IMR-90 (cell line): Measurements from ENCODE around the gene TKFC. TPM values are rescaled to one million over a fixed set of nuclear protein-coding genes. Genes with fewer than 3 reads are reported as not detected.

Experiments used
- ATAC-seq: fragments of 200-7000 bp; cut with Tn5 transposase; 2 replicates; pipeline ENCODE4 v1.9.1; 2020; ENCODE audit warnings: low read depth, mild to moderate bottlenecking, moderate library complexity
- BruUV-seq: library from RNA; stranded (reverse); fragments of 400-500 nt; replicated peaks from 2 replicates; lab custom pipeline; 2021; lab: Mats Ljungman, UMichigan
- CTCF ChIA-PET: fragments of 300-600 bp; formaldehyde crosslinking; extraction: SDS; loops from one replicate; lab custom pipeline; 2021; ENCODE audit warnings: antibody characterized with exemption; lab: Yijun Ruan, JAX
- POLR2A ChIA-PET: fragments of 300-600 bp; sonication (Branson Sonifier 250); formaldehyde crosslinking; loops from one replicate; lab custom pipeline; 2022; ENCODE audit warnings: antibody characterized with exemption; ENCODE audit not compliant: unreplicated experiment; lab: Charles Lee
- DNase-seq: peaks from one replicate; pipeline ENCODE4 v3.0.0; 2013
- H2AFZ ChIP-seq: replicated peaks from 2 replicates; pipeline ENCODE3; 2013; ENCODE audit warnings: low read length, mild to moderate bottlenecking; ENCODE audit not compliant: poor library complexity
- H2AK5ac ChIP-seq: 2 replicates; pipeline ENCODE4 v1.6.1; 2013; ENCODE audit warnings: low read depth, low read length, inconsistent platforms
- H2AK9ac ChIP-seq: replicated peaks from 2 replicates; pipeline ENCODE3; 2013; ENCODE audit warnings: mild to moderate bottlenecking, low read depth, low read length, moderate library complexity; ENCODE audit not compliant: poor library complexity
- H2BK120ac ChIP-seq: 2 replicates; pipeline ENCODE4 v1.6.1; 2013; ENCODE audit warnings: low read depth, low read length, inconsistent platforms
- H2BK15ac ChIP-seq: 3 replicates; pipeline ENCODE4 v1.6.1; 2013; ENCODE audit warnings: low read depth, low read length, inconsistent platforms
- H2BK20ac ChIP-seq: 2 replicates; pipeline ENCODE4 v1.6.1; 2013; ENCODE audit warnings: low read depth, mild to moderate bottlenecking, inconsistent platforms, low read length, moderate library complexity
- H2BK5ac ChIP-seq: 2 replicates; pipeline ENCODE4 v1.6.1; 2013; ENCODE audit warnings: mild to moderate bottlenecking, low read depth, low read length, inconsistent platforms; ENCODE audit not compliant: poor library complexity, severe bottlenecking
- H3K14ac ChIP-seq: replicated peaks from 2 replicates; pipeline ENCODE4 v1.6.1; 2013; ENCODE audit warnings: low read depth, low read length, inconsistent platforms
- H3K18ac ChIP-seq: 2 replicates; pipeline ENCODE4 v1.6.1; 2013; ENCODE audit warnings: low read depth, low read length, control low read depth
- H3K23ac ChIP-seq: 2 replicates; pipeline ENCODE4 v1.6.1; 2013; ENCODE audit warnings: low read depth, low read length, inconsistent platforms
- H3K27ac ChIP-seq: 2 replicates; pipeline ENCODE4 v1.5.1; 2013; ENCODE audit warnings: mild to moderate bottlenecking, control low read depth, low read length; ENCODE audit not compliant: insufficient read depth
- H3K27me3 ChIP-seq: 2 replicates; pipeline ENCODE4 v1.6.1; 2013; ENCODE audit warnings: low read length; ENCODE audit not compliant: control insufficient read depth, insufficient read depth
- H3K36me3 ChIP-seq: 2 replicates; pipeline ENCODE4 v1.6.1; 2013; ENCODE audit warnings: low read length, mixed read lengths; ENCODE audit not compliant: control insufficient read depth, insufficient read depth
- H3K4ac ChIP-seq: 2 replicates; pipeline ENCODE4 v1.6.1; 2013; ENCODE audit warnings: low read depth, low read length, inconsistent platforms
- H3K4me1 ChIP-seq: 2 replicates; pipeline ENCODE4 v1.6.1; 2013; ENCODE audit warnings: low read length, mixed read lengths; ENCODE audit not compliant: control insufficient read depth, insufficient read depth
- H3K4me2 ChIP-seq: 2 replicates; pipeline ENCODE4 v1.6.1; 2013; ENCODE audit warnings: low read depth, mild to moderate bottlenecking, control low read depth, low read length, moderate library complexity
- H3K4me3 ChIP-seq: 2 replicates; pipeline ENCODE4 v1.5.1; 2013; ENCODE audit warnings: low read depth, mild to moderate bottlenecking, control low read depth, low read length, moderate library complexity; ENCODE audit not compliant: insufficient read depth
- H3K56ac ChIP-seq: 2 replicates; pipeline ENCODE4 v1.6.1; 2013; ENCODE audit warnings: low read length, inconsistent platforms; ENCODE audit not compliant: insufficient read depth; ENCODE audit errors: extremely low read depth
- H3K79me1 ChIP-seq, 2 experiments: 2 replicates each; pipeline ENCODE4 v1.6.1; 2013; ENCODE audit warnings: low read length in 2 of 2, inconsistent platforms in 1 of 2, low read depth in 1 of 2
- H3K9ac ChIP-seq: 2 replicates; pipeline ENCODE4 v1.6.1; 2013; ENCODE audit warnings: low read depth, low read length, control low read depth
- H3K9me1 ChIP-seq: 2 replicates; pipeline ENCODE4 v1.6.1; 2013; ENCODE audit warnings: low read length, inconsistent platforms; ENCODE audit not compliant: insufficient read depth
- H3K9me3 ChIP-seq: 2 replicates; pipeline ENCODE4 v1.6.1; 2013; ENCODE audit warnings: low read length; ENCODE audit not compliant: control insufficient read depth, insufficient read depth
- H4K20me1 ChIP-seq: 2 replicates; pipeline ENCODE4 v1.6.1; 2013; ENCODE audit warnings: low read length, inconsistent platforms; ENCODE audit not compliant: insufficient read depth
- H4K5ac ChIP-seq: 2 replicates; pipeline ENCODE4 v1.6.1; 2013; ENCODE audit warnings: mild to moderate bottlenecking, low read depth, low read length, control low read depth
- H4K8ac ChIP-seq, 2 experiments: 2 replicates each; pipeline ENCODE4 v1.6.1; 2013; ENCODE audit warnings: low read depth in 2 of 2, low read length in 2 of 2, control low read depth in 1 of 2, inconsistent platforms in 1 of 2
- H4K91ac ChIP-seq: 2 replicates; pipeline ENCODE4 v1.6.1; 2013; ENCODE audit warnings: low read depth, low read length, inconsistent platforms; ENCODE audit not compliant: insufficient read depth
- CEBPB ChIP-seq: IDR thresholded peaks from 2 replicates; pipeline ENCODE4 v1.6.1; 2012; ENCODE audit warnings: low read depth, low read length, improper control_type of control experiment
- CHD1 ChIP-seq: IDR thresholded peaks from 2 replicates; pipeline ENCODE4 v1.6.1; 2012; ENCODE audit warnings: low read depth, low read length, improper control_type of control experiment
- CTCF ChIP-seq: conservative IDR thresholded peaks from 2 replicates; pipeline ENCODE4 v1.5.1; 2012; ENCODE audit warnings: mild to moderate bottlenecking, low read depth, low read length, improper control_type of control experiment
- ELK1 ChIP-seq: fragments of 150-350 bp; IDR thresholded peaks from 2 replicates; pipeline ENCODE4 v1.6.1; 2016; ENCODE audit warnings: low read depth, mild to moderate bottlenecking, low read length, moderate library complexity, borderline replicate concordance
- FOS ChIP-seq: fragments of 150-350 bp; IDR thresholded peaks from 2 replicates; pipeline ENCODE4 v1.6.1; 2016; ENCODE audit warnings: low read depth, low read length
- MAZ ChIP-seq: IDR thresholded peaks from 2 replicates; pipeline ENCODE4 v1.6.1; 2012; ENCODE audit warnings: low read depth, mild to moderate bottlenecking, low read length, improper control_type of control experiment, moderate library complexity, borderline replicate concordance
- NFE2L2 ChIP-seq: fragments of 150-350 bp; IDR thresholded peaks from 2 replicates; pipeline ENCODE4 v1.6.1; 2016; ENCODE audit warnings: low read depth, mild to moderate bottlenecking, low read length
- POLR2A ChIP-seq: IDR thresholded peaks from 2 replicates; pipeline ENCODE4 v1.6.1; 2012; ENCODE audit warnings: mild to moderate bottlenecking, low read depth, low read length
- RAD21 ChIP-seq: IDR thresholded peaks from 2 replicates; pipeline ENCODE4 v1.6.1; 2012; ENCODE audit warnings: low read length, improper control_type of control experiment
- RCOR1 ChIP-seq: IDR thresholded peaks from 2 replicates; pipeline ENCODE4 v1.6.1; 2012; ENCODE audit warnings: mild to moderate bottlenecking, low read length, improper control_type of control experiment; ENCODE audit not compliant: insufficient replicate concordance
- RFX5 ChIP-seq: IDR thresholded peaks from 2 replicates; pipeline ENCODE4 v1.8.0; 2012; ENCODE audit warnings: low read depth, mild to moderate bottlenecking, low read length, moderate library complexity
- WGBS, 2 experiments: methylation state at CpG; one replicate each; pipeline versions ENCODE4 v1.1.5 to v1.1.7; 2013; ENCODE audit warnings: missing lambda C conversion rate in 2 of 2; ENCODE audit not compliant: insufficient read length in 1 of 2; ENCODE audit errors: extremely low coverage in 2 of 2; 5-methylcytosine and 5-hydroxymethylcytosine counted together
- dilution Hi-C: fragments of 300-500 bp; cut with HindIII; formaldehyde crosslinking; loops from one replicate; pipeline ENCODE4 v1.14.3; 2018; ENCODE audit warnings: low sequenced_read_pairs; ENCODE audit not compliant: unreplicated experiment
- in situ Hi-C: fragments of 300-500 bp; cut with MboI; formaldehyde crosslinking; loops from 3 replicates; pipeline ENCODE4 v1.14.3; 2019; ENCODE audit warnings: low sequenced_read_pairs, inconsistent platforms, mixed read lengths
- intact Hi-C: fragments of 100-400 bp; cut with micrococcal nuclease; formaldehyde crosslinking; loops from 2 replicates; pipeline ENCODE4 v1.10.0; 2022
- polyA plus RNA-seq, 3 experiments: library from polyadenylated mRNA; depleted of rRNA; stranded (reverse); fragments of >200 nt; gene quantifications; 2 replicates each; pipeline ENCODE4 v1.2.3, GENCODE V29; 2012; ENCODE audit warnings: low replicate concordance in 1 of 3
- total RNA-seq: library from RNA; depleted of rRNA; stranded (reverse); fragments of >200 nt; gene quantifications from 2 replicates; pipeline ENCODE4 v1.2.3, GENCODE V29; 2012

The TKFC gene
- total and polyA plus RNA-seq, 2 of the 4 experiments (the other 2 are of a cell fraction), result 10.4 to 30.8 TPM

- peak overlapping the region; percentile 24; the same call in 1 of the 2 replicates for H3K27ac ChIP-seq
- no peak overlapping the region for H4K91ac ChIP-seq
- H2AFZ ChIP-seq, result no peak overlapping the region
- in situ Hi-C loops, result no loop called here
- H4K8ac ChIP-seq, result no peak overlapping the region
- ChIA-PET CTCF (interaction anchor here (0.9 to 1.3 kb wide), 2 partner anchors 54 to 61 kb away, joined by 3 to 4 read pairs; partner anchors contain the start of gene TMEM216), POLR2A (interaction anchor here (0.9 kb wide), 1 partner anchor 30 kb away, joined by 4 read pairs; the partner anchor contains the start of genes CYB561A3 and TMEM138)
- H2AK5ac ChIP-seq, result no peak overlapping the region
- ATAC-seq (no peak), DNase-seq (no peak)
- H3K23ac ChIP-seq, result peak overlapping the region; percentile 72; the same call in 1 of the 2 replicates
- H2BK5ac ChIP-seq, result peak overlapping the region; percentile 23
- no peak overlapping the region for H2BK15ac ChIP-seq
- TF ChIP-seq RCOR1, result no peak
- no peak for TF ChIP-seq CEBPB
- TF ChIP-seq RAD21, result no peak
- TF ChIP-seq CTCF, result no peak
- no peak for TF ChIP-seq NFE2L2
- no peak for TF ChIP-seq ELK1
- no peak for TF ChIP-seq MAZ
- TF ChIP-seq RFX5, result no peak
- TF ChIP-seq POLR2A, result no peak
- no peak for TF ChIP-seq CHD1
- no peak for TF ChIP-seq FOS
- no peaks in the 10 kb centered on the region for H3K9me3 ChIP-seq
- no peak overlapping the region for H3K18ac ChIP-seq
- H2BK20ac ChIP-seq, result no peak overlapping the region
- H3K9me1 ChIP-seq, result peaks cover 6% of the 10 kb centered on the region
- dilution Hi-C loops, result no loop called here
- 0 out of 2 replicates have a peak overlapping the region, but pooled peaks have one; percentile 30 for H3K14ac ChIP-seq
- WGBS, 2 experiments, result 77% methylated on average over 3 of the region's 6 CpGs; no CpG with 5 or more reads in 1 of the 2 experiments
- peaks cover 23% of the 10 kb centered on the region for H3K36me3 ChIP-seq
- no peak overlapping the region for H3K4ac ChIP-seq
- H2BK120ac ChIP-seq, result no peak overlapping the region
- peak overlapping the region; percentile 95 for H3K9ac ChIP-seq
- H4K5ac ChIP-seq, result no peak overlapping the region; the same call in 1 of the 2 replicates
- peak overlapping the region; percentile 100 for H3K4me2 ChIP-seq
- no peaks in the 10 kb centered on the region for H3K27me3 ChIP-seq
- H3K56ac ChIP-seq, result no peak overlapping the region; the same call in 1 of the 2 replicates
- peak overlapping the region; percentile 98 for H2AK9ac ChIP-seq
- peaks cover 18% of the 10 kb centered on the region for H3K4me1 ChIP-seq
- peaks cover 46% of the 10 kb centered on the region for H4K20me1 ChIP-seq
- H3K79me1 ChIP-seq, result peaks cover 13 to 53% of the 10 kb centered on the region in 2 experiments
- intact Hi-C loops, result loop anchor here (5.0 to 10.0 kb wide), 2 partner anchors 96 to 303 kb away; partner anchors contain the start of gene CPSF7
- peak overlapping the region; percentile 92 for H3K4me3 ChIP-seq
- TSS peak; percentile 15 for BruUV-seq
Observed at GRCh38 chr11:61331651-61332050, 1.4 kb upstream of the TKFC start.
